Left forelimb (tissue), 1 donor: ENCODE results near the gene FAM98B.

Experiments
- DNase-seq: peaks from one replicate; pipeline ENCODE4 v3.0.0-alpha.2; 2018; ENCODE audit warnings: low spot score

The FAM98B gene

GRCh38 chr15:38461066-38461833 lies 7.3 kb downstream of the FAM98B start:
- DNase-seq: no peak

- no peak for DNase-seq
Measured at GRCh38 chr15:38463893-38464292, 10.0 kb downstream of the FAM98B start.

GRCh38 chr15:38464675-38465074 lies 10.7 kb downstream of the FAM98B start:
- DNase-seq: no peak

GRCh38 chr15:38470816-38471215 lies 16.9 kb downstream of the FAM98B start:
- DNase-seq: no peak

DNA sequence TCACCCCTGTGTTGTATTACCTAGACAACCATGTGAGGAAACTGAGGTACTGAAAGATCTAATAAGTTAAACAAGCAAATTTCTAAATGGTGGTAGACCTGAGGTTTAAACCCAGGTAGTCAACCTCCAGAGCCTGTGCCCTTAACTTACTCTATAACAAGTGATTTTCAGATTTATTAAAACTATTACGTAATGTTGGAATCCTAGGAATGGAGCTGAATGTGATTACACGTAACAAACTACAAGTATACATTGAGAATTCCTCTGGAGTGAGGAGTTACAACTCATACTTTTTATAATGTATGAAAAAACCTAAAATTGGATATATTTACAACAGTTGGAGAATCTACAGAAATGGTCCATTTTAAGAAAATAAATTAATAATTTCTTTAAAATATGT lies 18.0 kb downstream of the FAM98B start:
- no peak for DNase-seq

DNA sequence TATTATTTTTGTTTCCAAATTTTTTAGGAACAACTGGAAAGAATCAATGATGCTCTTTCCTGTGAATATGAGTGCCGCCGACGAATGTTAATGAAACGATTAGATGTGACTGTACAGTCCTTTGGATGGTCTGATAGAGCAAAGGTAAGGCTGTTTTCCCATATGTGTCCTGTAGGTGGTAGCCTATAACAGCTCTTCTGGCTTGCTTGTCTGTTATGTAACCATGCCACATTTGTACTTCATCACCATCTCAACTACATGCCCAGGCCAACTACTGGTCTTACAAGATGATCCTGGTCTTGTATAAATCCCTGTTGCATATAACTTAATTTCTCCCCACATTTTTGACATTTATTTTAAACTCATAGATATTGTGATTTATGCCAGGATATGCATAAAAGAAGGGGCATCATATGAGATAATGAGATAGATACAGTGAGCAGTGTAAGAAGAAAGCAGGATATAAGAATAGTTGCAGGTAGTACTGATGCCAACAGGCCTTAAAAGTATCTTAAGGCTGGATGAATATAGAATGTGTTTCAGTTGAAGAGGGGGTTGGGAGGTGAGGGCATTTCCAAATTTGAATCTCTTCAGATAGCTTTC lies 20.3 kb downstream of the FAM98B start:
- DNase-seq: no peak

DNA sequence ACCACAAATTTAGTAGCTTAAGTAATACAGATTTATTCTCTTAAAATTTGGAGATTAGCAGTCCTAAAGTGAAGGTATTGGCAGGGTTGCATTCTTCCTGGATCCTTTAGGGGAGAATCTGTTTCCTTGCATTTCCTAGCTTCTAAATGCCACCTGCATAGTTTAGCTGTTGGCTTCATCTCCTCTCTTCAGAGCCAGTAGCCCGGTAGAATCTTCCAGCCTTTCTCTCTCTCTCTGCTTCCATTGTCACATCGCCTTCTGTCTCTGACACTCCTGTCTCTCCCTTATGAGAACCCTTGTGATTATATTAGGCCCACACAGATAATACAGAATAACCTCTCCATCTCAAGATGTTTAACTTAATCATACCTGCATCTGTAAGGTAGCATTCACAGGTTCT lies 21.4 kb downstream of the FAM98B start:
- DNase-seq: no peak

GRCh38 chr15:38476120-38476519 lies 22.2 kb downstream of the FAM98B start:
- DNase-seq: no peak

- DNase-seq: no peak
Measured at GRCh38 chr15:38477637-38478036, 23.7 kb downstream of the FAM98B start.

DNA sequence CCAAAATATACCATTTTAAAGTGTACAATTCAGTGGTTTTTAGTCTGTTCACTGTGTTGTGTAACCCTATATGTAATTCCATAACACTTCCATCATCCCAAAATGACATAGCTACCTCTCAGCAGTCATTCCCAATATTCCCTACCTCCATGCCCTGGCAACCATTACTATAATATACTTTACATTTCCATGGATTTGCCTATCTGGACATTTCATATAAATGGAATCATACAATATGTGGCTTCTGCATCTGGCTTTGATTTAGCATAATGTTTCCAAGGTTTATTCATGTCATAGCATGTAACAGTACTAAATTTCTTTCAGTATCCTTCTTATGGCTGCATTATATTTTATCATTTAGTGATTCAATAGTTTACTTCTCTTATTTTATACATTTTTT lies 25.3 kb downstream of the FAM98B start:
- no peak for DNase-seq

DNA sequence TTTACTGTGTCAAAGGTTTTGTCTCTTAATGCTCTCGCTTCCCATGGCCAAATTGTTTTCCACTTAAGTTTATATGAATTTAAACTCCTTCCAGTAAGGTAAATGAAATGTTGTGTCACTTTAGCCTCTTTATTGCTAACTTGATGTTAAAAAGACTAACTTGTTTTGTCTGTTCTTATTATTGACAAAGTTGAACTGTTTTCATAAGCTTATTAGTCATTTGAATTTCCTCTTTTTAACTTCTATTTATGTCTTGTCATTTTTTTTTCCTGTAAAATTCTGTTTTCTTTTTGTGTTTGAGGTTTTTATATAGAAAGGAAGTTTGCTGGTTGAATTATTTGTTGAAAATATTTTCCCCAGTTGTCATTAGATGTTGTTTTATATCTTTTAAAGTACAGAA lies 25.8 kb downstream of the FAM98B start:
- no peak for DNase-seq

DNA sequence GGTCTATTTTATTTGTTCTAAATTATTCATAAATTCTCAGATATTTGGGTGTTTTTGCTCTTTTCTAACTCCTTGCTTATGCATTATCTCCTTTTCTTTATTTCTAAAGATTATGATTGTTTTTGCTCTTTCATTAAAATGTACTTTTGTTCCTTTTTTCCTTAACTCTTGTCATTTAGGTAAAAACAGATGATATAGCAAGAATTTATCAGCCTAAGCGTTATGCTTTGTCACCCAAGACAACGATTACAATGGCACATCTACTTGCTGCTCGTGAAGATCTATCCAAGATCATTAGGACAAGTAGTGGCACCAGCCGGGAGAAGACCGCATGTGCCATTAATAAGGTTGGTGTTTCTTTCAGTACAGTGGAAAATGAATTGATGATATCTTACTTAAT lies 27.2 kb downstream of the FAM98B start:
- DNase-seq: no peak

DNA sequence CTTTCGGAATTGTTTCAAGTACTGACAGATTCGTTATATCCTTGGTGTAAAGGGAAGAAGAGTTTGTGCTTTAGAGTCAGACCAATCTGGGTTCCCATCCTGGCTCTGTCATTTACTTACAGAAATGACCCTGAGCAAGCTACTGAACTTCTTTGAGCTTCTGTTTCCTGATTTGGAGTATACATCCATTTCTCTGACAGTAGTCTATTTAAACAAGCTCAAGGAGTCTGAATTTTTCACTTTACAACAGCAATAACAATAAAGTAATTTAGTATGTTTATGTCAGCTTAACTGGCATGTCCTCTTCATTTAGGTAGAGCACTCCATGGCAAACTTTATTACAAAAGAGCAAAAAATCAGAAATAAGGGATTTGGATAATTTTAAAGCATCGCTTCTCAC lies 27.8 kb downstream of the FAM98B start:
- no peak for DNase-seq

GRCh38 chr15:38482572-38482971 lies 28.6 kb downstream of the FAM98B start:
- no peak for DNase-seq

- DNase-seq: no peak
Measured at GRCh38 chr15:38486936-38487335, 33.0 kb downstream of the FAM98B start.

DNA sequence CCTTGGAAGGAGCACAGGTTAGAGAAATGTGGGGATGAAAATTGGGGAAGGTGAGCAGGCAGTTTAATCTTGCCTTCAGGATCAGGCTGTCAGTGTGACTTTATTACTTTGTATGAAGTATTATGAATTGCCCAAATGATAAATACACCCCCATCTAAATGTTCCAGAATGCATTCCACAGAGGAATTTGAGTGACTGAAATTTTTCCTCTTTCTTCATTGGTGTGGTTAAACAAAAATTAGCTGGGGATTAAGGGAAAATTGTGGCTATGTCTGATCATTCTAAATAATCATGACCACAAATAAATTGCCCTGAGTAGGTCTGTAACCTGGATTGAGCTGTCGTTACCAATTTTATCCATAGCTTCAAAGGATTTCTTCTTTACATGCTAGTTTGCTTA lies 33.5 kb downstream of the FAM98B start:
- DNase-seq: no peak

GRCh38 chr15:38490242-38490922 lies 36.5 kb downstream of the FAM98B start:
- DNase-seq: no peak

GRCh38 chr15:38496151-38496550 lies 42.2 kb downstream of the FAM98B start:
- no peak for DNase-seq

GRCh38 chr15:38499651-38500050 lies 45.7 kb downstream of the FAM98B start:
- no peak for DNase-seq

GRCh38 chr15:38503496-38503895 lies 49.6 kb downstream of the FAM98B start:
- no peak for DNase-seq

DNA sequence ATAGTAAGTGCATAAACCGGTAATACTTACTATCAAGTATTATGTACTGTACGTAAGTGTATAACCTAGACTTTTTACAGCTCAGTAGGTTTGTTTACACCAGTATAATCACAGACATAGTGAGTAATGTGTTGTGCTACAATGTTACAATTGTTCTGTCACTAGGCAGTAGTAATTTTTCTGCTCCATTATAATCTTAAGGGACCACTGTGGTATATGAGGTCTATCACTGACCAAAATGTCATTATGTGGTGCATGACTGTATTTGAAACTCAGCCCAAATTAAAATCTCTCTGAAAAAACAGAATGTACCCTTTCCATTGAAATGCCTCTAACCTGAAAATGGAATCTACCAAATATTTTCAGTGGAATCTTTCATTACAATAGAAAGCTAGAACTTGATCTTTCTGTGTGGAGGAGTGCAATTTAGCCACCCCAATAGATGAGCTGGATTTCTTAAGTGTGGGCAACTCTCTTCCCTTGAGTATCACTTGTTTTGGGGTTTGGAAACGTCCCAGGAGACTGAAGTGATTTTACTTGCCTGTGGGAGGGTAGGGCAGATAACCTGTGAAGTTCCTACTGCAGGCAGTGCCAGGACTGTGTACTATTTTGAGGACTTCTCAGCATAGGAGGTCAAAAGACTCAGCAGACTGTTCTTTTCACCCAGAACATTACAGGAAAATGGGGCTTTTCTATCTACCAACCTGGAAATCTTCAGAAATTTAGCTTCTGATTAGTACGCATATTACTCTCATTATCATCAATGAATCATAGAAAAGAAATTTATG lies 50.9 kb downstream of the FAM98B start:
- DNase-seq: no peak

GRCh38 chr15:38506997-38507396 lies 53.1 kb downstream of the FAM98B start:
- DNase-seq: no peak

- no peak for DNase-seq
Measured at GRCh38 chr15:38507570-38507969, 53.6 kb downstream of the FAM98B start.
